ENCODE results near the gene C11orf97. TPM values are rescaled to one million over a fixed set of nuclear protein-coding genes. Genes with fewer than 3 reads are reported as not detected.

Gene C11orf97
- total RNA-seq, 1 donor from 2014 or later, result not detected

GRCh38 chr11:94545264-94546161, 33.3 kb downstream of the C11orf97 start:
- no peaks in the 10 kb centered on the region for H3K36me3 ChIP-seq
- H3K27me3 ChIP-seq, result no peaks in the 10 kb centered on the region
- no peak for ATAC-seq
- H3K4me3 ChIP-seq, result peak overlapping the region; percentile 75
- no peak for TF ChIP-seq CTCF (IDR thresholded peaks at IDR 0.05)
- H3K9me3 ChIP-seq, result no peaks in the 10 kb centered on the region
- no peak overlapping the region for H3K27ac ChIP-seq
- peaks cover 37% of the 10 kb centered on the region for H3K4me1 ChIP-seq
- DNase-seq, result no peak
- intact Hi-C loops (cut with DNase I), result no loop called here

- Histone ChIP-seq H3K9me3 (no peaks in the 10 kb centered on the region), H3K27ac (no peak overlapping the region), H3K4me3 (peak overlapping the region; percentile 75), H3K36me3 (no peaks in the 10 kb centered on the region), H3K4me1 (peaks cover 37% of the 10 kb centered on the region), H3K27me3 (no peaks in the 10 kb centered on the region)
- DNase-seq, result no peak
- intact Hi-C loops (cut with DNase I), result no loop called here
- ATAC-seq, result no peak
- no peak for TF ChIP-seq CTCF (IDR thresholded peaks at IDR 0.05)
Measured at GRCh38 chr11:94546162-94546470, 33.9 kb downstream of the C11orf97 start.

GRCh38 chr11:94546886-94547285, 34.6 kb downstream of the C11orf97 start:
- Histone ChIP-seq H3K27me3 (no peaks in the 10 kb centered on the region), H3K36me3 (no peaks in the 10 kb centered on the region), H3K4me3 (no peak overlapping the region), H3K27ac (no peak overlapping the region), H3K9me3 (no peaks in the 10 kb centered on the region), H3K4me1 (peaks cover 37% of the 10 kb centered on the region)
- intact Hi-C loops (cut with DNase I), result no loop called here
- no peak for TF ChIP-seq CTCF (IDR thresholded peaks at IDR 0.05)
- DNase-seq, result no peak
- ATAC-seq, result no peak

GRCh38 chr11:94549146-94549545, 36.9 kb downstream of the C11orf97 start:
- DNase-seq, result no peak
- no peak for ATAC-seq
- no peak for TF ChIP-seq CTCF (IDR thresholded peaks at IDR 0.05)
- H3K27me3 ChIP-seq, result no peaks in the 10 kb centered on the region
- intact Hi-C loops (cut with DNase I), result no loop called here
- no peaks in the 10 kb centered on the region for H3K36me3 ChIP-seq
- H3K27ac ChIP-seq, result no peak overlapping the region
- no peak overlapping the region for H3K4me3 ChIP-seq
- H3K4me1 ChIP-seq, result peaks cover 32% of the 10 kb centered on the region
- no peaks in the 10 kb centered on the region for H3K9me3 ChIP-seq

- no peak for DNase-seq
- H3K4me1 ChIP-seq, result peaks cover 23% of the 10 kb centered on the region
- H3K4me3 ChIP-seq, result no peak overlapping the region
- H3K27ac ChIP-seq, result no peak overlapping the region
- H3K27me3 ChIP-seq, result no peaks in the 10 kb centered on the region
- no peaks in the 10 kb centered on the region for H3K9me3 ChIP-seq
- H3K36me3 ChIP-seq, result no peaks in the 10 kb centered on the region
- TF ChIP-seq CTCF (IDR thresholded peaks at IDR 0.05), result no peak
- peak; percentile 29 for ATAC-seq
- intact Hi-C loops (cut with DNase I), result no loop called here
Measured at GRCh38 chr11:94550513-94550912, 38.3 kb downstream of the C11orf97 start.

All from upper lobe of right lung (tissue), 1 donor.